WTC11 (cell line): ENCODE measurements around the gene CLEC16A. TPM values are rescaled to one million over a fixed set of nuclear protein-coding genes. Genes with fewer than 3 reads are reported as not detected.

Experiments
- ATAC-seq: fragments of 200-7000 bp; cut with Tn5 transposase; 2 replicates; pipeline ENCODE4 v1.10.0; 2021; ENCODE audit warnings: mild to moderate bottlenecking, moderate library complexity
- CTCF ChIA-PET: fragments of 300-600 bp; sonication (Branson Sonifier 250); formaldehyde crosslinking; loops from one replicate; lab custom pipeline; 2021; ENCODE audit warnings: antibody characterized with exemption; lab: Charles Lee
- POLR2A ChIA-PET: fragments of 350-600 bp; sonication (Branson Sonifier 250); formaldehyde crosslinking; loops from one replicate; lab custom pipeline; 2021; ENCODE audit warnings: antibody characterized with exemption; lab: Charles Lee
- DNase-seq: peaks from one replicate; pipeline ENCODE4 v3.0.0; 2021; ENCODE audit warnings: low spot score
- H3K27ac Mint-ChIP-seq: 2 replicates; pipeline ENCODE4 v1.8.0; 2021; ENCODE audit warnings: mixed read lengths
- H3K27me3 Mint-ChIP-seq: 2 replicates; pipeline ENCODE4 v1.8.0; 2021; ENCODE audit warnings: low read depth, mild to moderate bottlenecking, moderate library complexity, mixed read lengths
- H3K36me3 Mint-ChIP-seq: 2 replicates; pipeline ENCODE4 v1.8.0; 2021; ENCODE audit warnings: mixed read lengths
- H3K4me1 Mint-ChIP-seq: 2 replicates; pipeline ENCODE4 v1.8.0; 2022; ENCODE audit warnings: mixed read lengths
- H3K4me3 Mint-ChIP-seq: 2 replicates; pipeline ENCODE4 v1.8.0; 2021; ENCODE audit warnings: mild to moderate bottlenecking, moderate library complexity, mixed read lengths
- H3K9me3 Mint-ChIP-seq: 2 replicates; pipeline ENCODE4 v1.8.0; 2021; ENCODE audit warnings: mixed read lengths
- AFF4 ChIP-seq: sonication (generic); formaldehyde crosslinking; IDR thresholded peaks from 2 replicates; pipeline ENCODE4 v1.8.1; 2023; ENCODE audit warnings: mild to moderate bottlenecking, missing genetic modification reagents, borderline replicate concordance
- ATF3 ChIP-seq: sonication (generic); formaldehyde crosslinking; conservative IDR thresholded peaks from 2 replicates; pipeline ENCODE4 v1.8.1; 2022; ENCODE audit warnings: mild to moderate bottlenecking, missing genetic modification reagents
- E2F5 ChIP-seq: sonication (generic); formaldehyde crosslinking; IDR thresholded peaks from 2 replicates; pipeline ENCODE4 v1.8.1; 2022; ENCODE audit warnings: mild to moderate bottlenecking, moderate library complexity, missing genetic modification reagents
- ETV6 ChIP-seq: sonication (generic); formaldehyde crosslinking; IDR thresholded peaks from 2 replicates; pipeline ENCODE4 v1.8.1; 2022; ENCODE audit warnings: mild to moderate bottlenecking, missing genetic modification reagents
- FOXJ3 ChIP-seq: sonication (generic); formaldehyde crosslinking; IDR thresholded peaks from 2 replicates; pipeline ENCODE4 v1.9.0; 2021; ENCODE audit warnings: missing genetic modification reagents, mild to moderate bottlenecking, borderline replicate concordance
- FOXK1 ChIP-seq: sonication (generic); formaldehyde crosslinking; IDR thresholded peaks from 2 replicates; pipeline ENCODE4 v1.8.0; 2022; ENCODE audit warnings: mild to moderate bottlenecking, moderate library complexity, missing genetic modification reagents
- FOXP1 ChIP-seq: sonication (generic); formaldehyde crosslinking; IDR thresholded peaks from 2 replicates; pipeline ENCODE4 v1.8.0; 2022; ENCODE audit warnings: missing genetic modification reagents, mild to moderate bottlenecking, moderate library complexity, borderline replicate concordance
- MAX ChIP-seq: sonication (generic); formaldehyde crosslinking; IDR thresholded peaks from 2 replicates; pipeline ENCODE4 v1.8.0; 2022; ENCODE audit warnings: mild to moderate bottlenecking, missing genetic modification reagents
- MYBL2 ChIP-seq: sonication (generic); formaldehyde crosslinking; IDR thresholded peaks from 2 replicates; pipeline ENCODE4 v1.8.1; 2023; ENCODE audit warnings: mild to moderate bottlenecking, moderate library complexity, missing genetic modification reagents
- NFE2L1 ChIP-seq: sonication (generic); formaldehyde crosslinking; IDR thresholded peaks from 2 replicates; pipeline ENCODE4 v1.8.1; 2023; ENCODE audit warnings: missing genetic modification reagents
- NR3C1 ChIP-seq: sonication (generic); formaldehyde crosslinking; conservative IDR thresholded peaks from 2 replicates; pipeline ENCODE4 v1.8.1; 2023; ENCODE audit warnings: low read depth, mild to moderate bottlenecking, missing genetic modification reagents
- PRRX2 ChIP-seq: fragments of 250-450 bp; sonication (Bioruptor Pico); IDR thresholded peaks from 2 replicates; pipeline ENCODE4 v1.8.0; 2021; ENCODE audit warnings: mild to moderate bottlenecking
- SOX15 ChIP-seq: fragments of 250-450 bp; sonication (Bioruptor Pico); IDR thresholded peaks from 2 replicates; pipeline ENCODE4 v1.9.0; 2021; ENCODE audit warnings: mild to moderate bottlenecking
- SP1 ChIP-seq: sonication (generic); formaldehyde crosslinking; conservative IDR thresholded peaks from 2 replicates; pipeline ENCODE4 v1.8.1; 2022; ENCODE audit warnings: missing genetic modification reagents
- TEAD1 ChIP-seq: sonication (generic); formaldehyde crosslinking; IDR thresholded peaks from 2 replicates; pipeline ENCODE4 v1.8.0; 2022; ENCODE audit warnings: mild to moderate bottlenecking, missing genetic modification reagents
- ZMAT4 ChIP-seq: fragments of 250-450 bp; sonication (Bioruptor Pico); IDR thresholded peaks from 2 replicates; pipeline ENCODE4 v1.9.0; 2021; ENCODE audit warnings: mild to moderate bottlenecking
- ZNF232 ChIP-seq: sonication (generic); formaldehyde crosslinking; IDR thresholded peaks from 2 replicates; pipeline ENCODE4 v1.8.0; 2022; ENCODE audit warnings: mild to moderate bottlenecking, missing genetic modification reagents
- ZNF317 ChIP-seq: sonication (generic); formaldehyde crosslinking; IDR thresholded peaks from 2 replicates; pipeline ENCODE4 v1.8.1; 2023; ENCODE audit warnings: low read depth, mild to moderate bottlenecking, moderate library complexity, missing genetic modification reagents, borderline replicate concordance
- ZNF425 ChIP-seq: fragments of 250-450 bp; sonication (Bioruptor Pico); conservative IDR thresholded peaks from 2 replicates; pipeline ENCODE4 v1.9.0; 2021; ENCODE audit warnings: mild to moderate bottlenecking
- ZNF532 ChIP-seq: fragments of 250-450 bp; sonication (Bioruptor Pico); IDR thresholded peaks from 2 replicates; pipeline ENCODE4 v1.9.0; 2021; ENCODE audit warnings: mild to moderate bottlenecking, borderline replicate concordance
- total RNA-seq: library from RNA; stranded (reverse); gene quantifications from 3 replicates; pipeline ENCODE4 v1.2.3, GENCODE V29; 2021

The CLEC16A gene
- total RNA-seq, 1 experiment from 2014 or later = 14.4 TPM

GRCh38 chr16:10990378-10990777 is 46.0 kb downstream of the CLEC16A start:
- DNase-seq = no peak
- CTCF ChIA-PET = interaction anchor here (1.3 kb wide), 1 partner anchor 381 kb away, joined by 4 read pairs; no protein-coding TSS in a partner anchor
- Mint-ChIP-seq H3K27me3 (no peaks in the 10 kb centered on the region), H3K4me3 (no peak overlapping the region), H3K4me1 (peaks cover 5% of the 10 kb centered on the region; the same call in 1 of the 2 replicates), H3K9me3 (peaks cover 4% of the 10 kb centered on the region; the same call in 1 of the 2 replicates), H3K36me3 (peaks cover 8% of the 10 kb centered on the region), H3K27ac (no peak overlapping the region)
- POLR2A ChIA-PET = no interaction called here
- TF ChIP-seq SOX15 (CRISPR knock-in tag) (no peak), ZNF425 (CRISPR knock-in tag) (no peak), NFE2L1 (CRISPR knock-in tag) (no peak), TEAD1 (CRISPR knock-in tag) (no peak), ETV6 (no peak)
- ATAC-seq = no peak

- no peak for DNase-seq
- TF ChIP-seq SOX15 (CRISPR knock-in tag) (no peak), MAX (no peak), PRRX2 (CRISPR knock-in tag) (no peak), AFF4 (CRISPR knock-in tag) (no peak), FOXP1 (CRISPR knock-in tag) (no peak), ZMAT4 (CRISPR knock-in tag) (no peak), ATF3 (no peak), NFE2L1 (CRISPR knock-in tag) (no peak), SP1 (CRISPR knock-in tag) (no peak)
- ChIA-PET CTCF (interaction anchor here (1.2 kb wide), 1 partner anchor 379 kb away, joined by 4 read pairs; no protein-coding TSS in a partner anchor), POLR2A (no interaction called here)
- Mint-ChIP-seq H3K9me3 (peaks cover 4% of the 10 kb centered on the region; the same call in 1 of the 2 replicates), H3K4me3 (no peak overlapping the region), H3K27me3 (no peaks in the 10 kb centered on the region), H3K4me1 (peaks cover 5% of the 10 kb centered on the region; the same call in 1 of the 2 replicates), H3K36me3 (peaks cover 8% of the 10 kb centered on the region), H3K27ac (no peak overlapping the region)
- ATAC-seq = no peak
Observed at GRCh38 chr16:10992112-10992511, 47.7 kb downstream of the CLEC16A start.

GRCh38 chr16:10992797-10993196 is 48.4 kb downstream of the CLEC16A start:
- ATAC-seq (no peak; the same call in 1 of the 2 replicates), DNase-seq (no peak)
- ChIA-PET CTCF (interaction anchor here (1.1 to 1.2 kb wide), 2 partner anchors 263 to 379 kb away, joined by 3 to 4 read pairs; partner anchors contain the start of gene SOCS1), POLR2A (no interaction called here)
- Mint-ChIP-seq H3K4me1 (peaks cover 5% of the 10 kb centered on the region; the same call in 1 of the 2 replicates), H3K27ac (no peak overlapping the region), H3K36me3 (peaks cover 8% of the 10 kb centered on the region), H3K4me3 (no peak overlapping the region), H3K27me3 (no peaks in the 10 kb centered on the region), H3K9me3 (peaks cover 4% of the 10 kb centered on the region; the same call in 1 of the 2 replicates)
- no peak for TF ChIP-seq ZNF232 (CRISPR knock-in tag)
- TF ChIP-seq E2F5 (CRISPR knock-in tag) = no peak
- TF ChIP-seq NR3C1 = no peak
- TF ChIP-seq FOXK1 (CRISPR knock-in tag) = no peak
- TF ChIP-seq ETV6 = no peak
- TF ChIP-seq ZNF532 (CRISPR knock-in tag) = no peak
- TF ChIP-seq FOXJ3 (CRISPR knock-in tag) = no peak
- no peak for TF ChIP-seq ZNF317 (CRISPR knock-in tag)
- TF ChIP-seq MYBL2 (CRISPR knock-in tag) = no peak
